GM23338 (cell line): Measurements from ENCODE around the gene MOB3C. TPM values are rescaled to one million over a fixed set of nuclear protein-coding genes. Genes with fewer than 3 reads are reported as not detected.

Experiments
- ATAC-seq: fragments of 200-7000 bp; cut with Tn5 transposase; 3 replicates; pipeline ENCODE4 v1.9.1; 2020
- DNase-seq: peaks from one replicate; pipeline ENCODE4 v3.0.0-alpha.2; 2015; ENCODE audit warnings: low spot score
- H2AFZ ChIP-seq: fragments of 200-600 bp; sonication (generic); 2 replicates; pipeline ENCODE4 v1.8.0; 2016; ENCODE audit warnings: antibody characterized with exemption, mild to moderate bottlenecking, moderate library complexity
- H3F3A ChIP-seq: fragments of 200-600 bp; sonication (generic); replicated peaks from 2 replicates; pipeline ENCODE4 v1.8.0; 2017; ENCODE audit warnings: antibody characterized with exemption, mixed run types, low read depth
- H3K27ac ChIP-seq: fragments of 200-600 bp; sonication (generic); 2 replicates; pipeline ENCODE4 v1.6.1; 2016; ENCODE audit warnings: low read depth
- H3K27me3 ChIP-seq: fragments of 200-600 bp; sonication (generic); 2 replicates; pipeline ENCODE4 v1.8.0; 2016; ENCODE audit warnings: mild to moderate bottlenecking, mixed run types, moderate library complexity; ENCODE audit not compliant: insufficient read depth
- H3K36me3 ChIP-seq: fragments of 200-600 bp; sonication (generic); 2 replicates; pipeline ENCODE4 v1.8.0; 2016; ENCODE audit warnings: mild to moderate bottlenecking; ENCODE audit not compliant: insufficient read depth
- H3K4me1 ChIP-seq: fragments of 200-600 bp; sonication (generic); 2 replicates; pipeline ENCODE4 v1.8.0; 2016; ENCODE audit warnings: mild to moderate bottlenecking, moderate library complexity; ENCODE audit not compliant: insufficient read depth
- H3K4me2 ChIP-seq: fragments of 200-600 bp; sonication (generic); 2 replicates; pipeline ENCODE4 v1.7.1; 2017; ENCODE audit warnings: mixed run types
- H3K4me3 ChIP-seq: fragments of 200-600 bp; sonication (generic); 2 replicates; pipeline ENCODE4 v1.6.1; 2016; ENCODE audit warnings: mixed run types
- H3K79me2 ChIP-seq: fragments of 200-600 bp; sonication (generic); replicated peaks from 2 replicates; pipeline ENCODE4 v1.8.0; 2017; ENCODE audit warnings: mild to moderate bottlenecking; ENCODE audit not compliant: insufficient read depth
- H3K9me2 ChIP-seq: fragments of 200-600 bp; sonication (generic); 2 replicates; pipeline ENCODE4 v1.8.0; 2017; ENCODE audit not compliant: insufficient read depth
- H4K20me1 ChIP-seq: fragments of 200-600 bp; sonication (generic); replicated peaks from 2 replicates; pipeline ENCODE4 v1.8.0; 2017; ENCODE audit warnings: mild to moderate bottlenecking; ENCODE audit not compliant: insufficient read depth
- H3K27ac Mint-ChIP-seq: 2 replicates; pipeline ENCODE4 v1.8.0; 2020; ENCODE audit warnings: inconsistent platforms, mild to moderate bottlenecking, moderate library complexity, mixed read lengths
- H3K27me3 Mint-ChIP-seq: 3 replicates; pipeline ENCODE4 v1.8.0; 2022; ENCODE audit warnings: low read depth, mild to moderate bottlenecking, moderate library complexity, mixed read lengths, inconsistent platforms; ENCODE audit not compliant: insufficient read depth, poor library complexity
- H3K36me3 Mint-ChIP-seq: 3 replicates; pipeline ENCODE4 v1.8.0; 2021; ENCODE audit warnings: low read depth, mild to moderate bottlenecking, inconsistent platforms, moderate library complexity, mixed read lengths
- H3K4me1 Mint-ChIP-seq: 3 replicates; pipeline ENCODE4 v1.8.0; 2020; ENCODE audit warnings: mild to moderate bottlenecking, inconsistent platforms, mixed read lengths
- H3K4me3 Mint-ChIP-seq: 3 replicates; pipeline ENCODE4 v1.8.0; 2021; ENCODE audit warnings: moderate library complexity, mild to moderate bottlenecking, inconsistent platforms, mixed read lengths
- H3K9me3 Mint-ChIP-seq: 3 replicates; pipeline ENCODE4 v1.8.0; 2020; ENCODE audit warnings: moderate library complexity, mild to moderate bottlenecking, inconsistent platforms, mixed read lengths
- ETS1 ChIP-seq: IDR thresholded peaks from 2 replicates; pipeline ENCODE4 v1.6.1; 2016; ENCODE audit warnings: antibody characterized with exemption
- EZH2phosphoT487 ChIP-seq: fragments of 200-600 bp; sonication (generic); IDR thresholded peaks from one replicate; pipeline ENCODE4 v1.8.1; 2018; ENCODE audit warnings: antibody characterized with exemption; ENCODE audit not compliant: unreplicated experiment
- NANOG ChIP-seq: IDR thresholded peaks from 2 replicates; pipeline ENCODE4 v1.6.1; 2016; ENCODE audit warnings: antibody characterized with exemption, borderline replicate concordance
- STAT1 ChIP-seq: IDR thresholded peaks from one replicate; pipeline ENCODE4 v1.6.1; 2016; ENCODE audit warnings: antibody characterized with exemption; ENCODE audit not compliant: unreplicated experiment
- polyA plus RNA-seq: library from polyadenylated mRNA; unstranded; fragments of >200 nt; fragmentation: Nextera tagmentation; extraction: Ambion mirVana; gene quantifications from 2 replicates; pipeline ENCODE4 v1.2.1, GENCODE V29; 2016
- total RNA-seq: library from RNA; depleted of rRNA; stranded (reverse); fragments of >200 nt; shearing (Covaris generic); gene quantifications from 2 replicates; pipeline ENCODE4 v1.2.3, GENCODE V29; 2014
- TF ChIP-seq, protein P1 (sequence below): fragments of 250-450 bp; sonication (Bioruptor Pico); IDR thresholded peaks from 2 replicates; pipeline ENCODE4 v1.5.0; 2020; ENCODE audit warnings: mild to moderate bottlenecking, moderate library complexity

Gene MOB3C
- total and polyA plus RNA-seq, 2 experiments from 2014 or later, result 1.1 to 6.2 TPM

DNA sequence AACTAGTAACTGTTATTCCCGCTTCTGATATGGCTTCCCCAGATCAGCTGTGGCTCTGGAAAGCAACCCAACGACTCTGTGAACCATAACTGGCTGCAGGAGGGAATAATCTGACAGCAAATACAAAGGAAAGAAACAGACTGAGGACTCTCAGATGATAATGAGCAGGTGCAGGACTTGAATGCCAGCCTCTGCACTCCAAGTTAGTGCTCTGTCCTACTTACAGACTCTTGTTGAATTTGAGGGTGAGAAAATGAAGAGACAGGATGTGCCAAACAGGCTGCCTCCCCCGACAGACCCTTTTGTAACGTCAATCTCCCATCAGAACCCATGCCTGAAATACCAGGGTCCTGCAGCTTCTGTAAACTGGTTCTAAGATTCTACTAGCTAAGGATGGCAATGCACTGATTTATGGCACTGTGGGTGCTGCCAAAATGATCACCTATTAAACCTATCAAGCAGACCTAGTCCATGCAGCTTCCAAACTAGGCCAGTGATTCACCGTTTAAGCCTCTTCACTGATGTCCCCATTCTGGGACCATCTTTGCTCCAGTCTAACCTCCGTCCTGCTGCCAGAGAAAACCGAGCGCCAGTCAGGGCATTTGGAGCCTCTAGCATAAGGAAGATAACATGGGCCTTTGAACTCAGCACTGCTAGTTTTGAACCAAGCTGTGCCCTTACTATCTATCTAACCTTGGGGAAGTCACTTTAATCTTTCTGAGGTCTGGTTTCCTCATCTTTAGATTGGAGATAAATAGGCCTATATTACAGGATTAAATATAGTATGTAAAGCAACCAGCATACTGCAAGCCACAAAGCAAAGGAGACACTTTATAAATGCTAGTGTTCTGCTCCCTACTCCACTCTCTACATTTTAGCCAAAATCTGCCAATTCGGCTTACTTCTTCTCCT is 17.3 kb downstream of the MOB3C start (continued):
- TF ChIP-seq, protein P1, sequence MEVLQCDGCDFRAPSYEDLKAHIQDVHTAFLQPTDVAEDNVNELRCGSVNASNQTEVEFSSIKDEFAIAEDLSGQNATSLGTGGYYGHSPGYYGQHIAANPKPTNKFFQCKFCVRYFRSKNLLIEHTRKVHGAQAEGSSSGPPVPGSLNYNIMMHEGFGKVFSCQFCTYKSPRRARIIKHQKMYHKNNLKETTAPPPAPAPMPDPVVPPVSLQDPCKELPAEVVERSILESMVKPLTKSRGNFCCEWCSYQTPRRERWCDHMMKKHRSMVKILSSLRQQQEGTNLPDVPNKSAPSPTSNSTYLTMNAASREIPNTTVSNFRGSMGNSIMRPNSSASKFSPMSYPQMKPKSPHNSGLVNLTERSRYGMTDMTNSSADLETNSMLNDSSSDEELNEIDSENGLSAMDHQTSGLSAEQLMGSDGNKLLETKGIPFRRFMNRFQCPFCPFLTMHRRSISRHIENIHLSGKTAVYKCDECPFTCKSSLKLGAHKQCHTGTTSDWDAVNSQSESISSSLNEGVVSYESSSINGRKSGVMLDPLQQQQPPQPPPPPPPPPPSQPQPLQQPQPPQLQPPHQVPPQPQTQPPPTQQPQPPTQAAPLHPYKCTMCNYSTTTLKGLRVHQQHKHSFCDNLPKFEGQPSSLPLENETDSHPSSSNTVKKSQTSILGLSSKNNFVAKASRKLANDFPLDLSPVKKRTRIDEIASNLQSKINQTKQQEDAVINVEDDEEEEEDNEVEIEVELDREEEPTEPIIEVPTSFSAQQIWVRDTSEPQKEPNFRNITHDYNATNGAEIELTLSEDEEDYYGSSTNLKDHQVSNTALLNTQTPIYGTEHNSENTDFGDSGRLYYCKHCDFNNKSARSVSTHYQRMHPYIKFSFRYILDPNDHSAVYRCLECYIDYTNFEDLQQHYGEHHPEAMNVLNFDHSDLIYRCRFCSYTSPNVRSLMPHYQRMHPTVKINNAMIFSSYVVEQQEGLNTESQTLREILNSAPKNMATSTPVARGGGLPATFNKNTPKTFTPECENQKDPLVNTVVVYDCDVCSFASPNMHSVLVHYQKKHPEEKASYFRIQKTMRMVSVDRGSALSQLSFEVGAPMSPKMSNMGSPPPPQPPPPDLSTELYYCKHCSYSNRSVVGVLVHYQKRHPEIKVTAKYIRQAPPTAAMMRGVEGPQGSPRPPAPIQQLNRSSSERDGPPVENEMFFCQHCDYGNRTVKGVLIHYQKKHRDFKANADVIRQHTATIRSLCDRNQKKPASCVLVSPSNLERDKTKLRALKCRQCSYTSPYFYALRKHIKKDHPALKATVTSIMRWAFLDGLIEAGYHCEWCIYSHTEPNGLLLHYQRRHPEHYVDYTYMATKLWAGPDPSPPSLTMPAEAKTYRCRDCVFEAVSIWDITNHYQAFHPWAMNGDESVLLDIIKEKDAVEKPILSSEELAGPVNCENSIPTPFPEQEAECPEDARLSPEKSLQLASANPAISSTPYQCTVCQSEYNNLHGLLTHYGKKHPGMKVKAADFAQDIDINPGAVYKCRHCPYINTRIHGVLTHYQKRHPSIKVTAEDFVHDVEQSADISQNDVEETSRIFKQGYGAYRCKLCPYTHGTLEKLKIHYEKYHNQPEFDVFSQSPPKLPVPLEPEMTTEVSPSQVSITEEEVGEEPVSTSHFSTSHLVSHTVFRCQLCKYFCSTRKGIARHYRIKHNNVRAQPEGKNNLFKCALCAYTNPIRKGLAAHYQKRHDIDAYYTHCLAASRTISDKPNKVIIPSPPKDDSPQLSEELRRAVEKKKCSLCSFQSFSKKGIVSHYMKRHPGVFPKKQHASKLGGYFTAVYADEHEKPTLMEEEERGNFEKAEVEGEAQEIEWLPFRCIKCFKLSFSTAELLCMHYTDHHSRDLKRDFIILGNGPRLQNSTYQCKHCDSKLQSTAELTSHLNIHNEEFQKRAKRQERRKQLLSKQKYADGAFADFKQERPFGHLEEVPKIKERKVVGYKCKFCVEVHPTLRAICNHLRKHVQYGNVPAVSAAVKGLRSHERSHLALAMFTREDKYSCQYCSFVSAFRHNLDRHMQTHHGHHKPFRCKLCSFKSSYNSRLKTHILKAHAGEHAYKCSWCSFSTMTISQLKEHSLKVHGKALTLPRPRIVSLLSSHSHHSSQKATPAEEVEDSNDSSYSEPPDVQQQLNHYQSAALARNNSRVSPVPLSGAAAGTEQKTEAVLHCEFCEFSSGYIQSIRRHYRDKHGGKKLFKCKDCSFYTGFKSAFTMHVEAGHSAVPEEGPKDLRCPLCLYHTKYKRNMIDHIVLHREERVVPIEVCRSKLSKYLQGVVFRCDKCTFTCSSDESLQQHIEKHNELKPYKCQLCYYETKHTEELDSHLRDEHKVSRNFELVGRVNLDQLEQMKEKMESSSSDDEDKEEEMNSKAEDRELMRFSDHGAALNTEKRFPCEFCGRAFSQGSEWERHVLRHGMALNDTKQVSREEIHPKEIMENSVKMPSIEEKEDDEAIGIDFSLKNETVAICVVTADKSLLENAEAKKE (CRISPR knock-in tag), result no peak
- no peak for TF ChIP-seq NANOG
- no peak for TF ChIP-seq EZH2phosphoT487
- no peak for TF ChIP-seq STAT1

GRCh38 chr1:46596846-46597245 is 19.8 kb downstream of the MOB3C start:
- no peak for TF ChIP-seq ETS1
- TF ChIP-seq, protein P1 (CRISPR knock-in tag), result no peak
- peaks cover 7% of the 10 kb centered on the region for H3K4me1 Mint-ChIP-seq
- peaks cover 3% of the 10 kb centered on the region for H3K27me3 Mint-ChIP-seq
- DNase-seq (no peak), ATAC-seq (no peak)
- H3K9me3 Mint-ChIP-seq, result no peaks in the 10 kb centered on the region
- no peaks in the 10 kb centered on the region for H4K20me1 ChIP-seq
- no peak overlapping the region for H3K4me3 Mint-ChIP-seq
- no peaks in the 10 kb centered on the region for H3K27me3 ChIP-seq
- H3K4me3 ChIP-seq, result no peak overlapping the region
- no peak overlapping the region for H3K27ac Mint-ChIP-seq
- H3K36me3 Mint-ChIP-seq, result peaks cover 8% of the 10 kb centered on the region; the same call in 1 of the 3 replicates
- H3F3A ChIP-seq, result no peaks in the 10 kb centered on the region
- no peaks in the 10 kb centered on the region; the same call in 1 of the 2 replicates for H3K4me1 ChIP-seq
- no peaks in the 10 kb centered on the region; the same call in 1 of the 2 replicates for H3K36me3 ChIP-seq
- H3K4me2 ChIP-seq, result no peak overlapping the region
- no peak overlapping the region for H3K27ac ChIP-seq
- H2AFZ ChIP-seq, result no peak overlapping the region
- no peaks in the 10 kb centered on the region for H3K9me2 ChIP-seq
- H3K79me2 ChIP-seq, result no peaks in the 10 kb centered on the region
